ENCODE results near the gene PXN.
A peak's percentile ranks its signal among the peaks of the same experiment; 100 is the strongest.

Gene PXN

DNA sequence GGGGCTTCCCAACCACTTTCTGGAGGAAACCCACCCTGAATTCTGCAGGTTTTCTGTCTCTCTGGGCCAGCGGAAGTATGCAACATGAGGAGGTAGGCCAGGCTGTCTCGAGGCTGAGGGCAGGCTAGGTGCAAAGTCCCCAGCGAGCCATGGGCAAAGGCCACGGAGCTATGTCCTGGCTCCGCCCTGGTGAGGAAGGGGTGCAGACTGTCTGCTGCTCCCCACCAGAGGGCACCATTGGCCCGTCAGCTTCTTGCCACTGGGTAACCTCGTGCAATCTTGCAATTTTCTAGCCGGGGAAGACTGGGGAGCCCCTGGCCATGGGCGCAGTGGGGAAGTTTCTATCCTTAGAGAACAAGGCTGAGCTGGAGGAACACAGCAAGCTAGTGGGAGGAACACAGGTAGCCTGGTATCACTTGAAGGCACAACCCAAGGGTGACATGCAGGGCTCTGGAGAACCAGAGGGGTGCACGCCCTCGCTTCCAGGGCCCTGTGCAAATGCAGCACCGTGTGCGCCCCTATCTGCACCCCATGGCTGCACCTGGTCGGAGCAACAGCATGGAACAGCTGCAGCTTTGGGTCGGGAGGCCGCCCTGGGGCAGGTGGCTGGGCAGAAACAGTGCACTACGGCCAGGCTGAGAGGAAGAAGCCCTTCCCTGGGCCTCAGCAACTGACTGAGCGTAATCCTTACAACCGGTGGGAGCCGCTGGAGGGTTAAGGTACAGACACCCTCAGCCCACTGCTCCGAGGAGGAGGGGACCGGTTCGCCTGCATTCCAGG is 37.0 kb downstream of the PXN start:
- ChIA-PET CTCF (interaction anchor here (0.6 to 6.4 kb wide), 29 partner anchors 10 to 210 kb away, joined by 3 to 142 read pairs (median 4); partner anchors contain the start of genes PXN, RNU4-2, RPLP0 and SIRT4), POLR2A (ENCODE audit: low non-redundant PET) (interaction anchor here (0.6 to 5.1 kb wide), 6 partner anchors 27 to 63 kb away, joined by 3 to 64 read pairs (median 4); partner anchors contain the start of genes PXN, RNU4-2 and RPLP0)
- TF ChIP-seq, protein P1, sequence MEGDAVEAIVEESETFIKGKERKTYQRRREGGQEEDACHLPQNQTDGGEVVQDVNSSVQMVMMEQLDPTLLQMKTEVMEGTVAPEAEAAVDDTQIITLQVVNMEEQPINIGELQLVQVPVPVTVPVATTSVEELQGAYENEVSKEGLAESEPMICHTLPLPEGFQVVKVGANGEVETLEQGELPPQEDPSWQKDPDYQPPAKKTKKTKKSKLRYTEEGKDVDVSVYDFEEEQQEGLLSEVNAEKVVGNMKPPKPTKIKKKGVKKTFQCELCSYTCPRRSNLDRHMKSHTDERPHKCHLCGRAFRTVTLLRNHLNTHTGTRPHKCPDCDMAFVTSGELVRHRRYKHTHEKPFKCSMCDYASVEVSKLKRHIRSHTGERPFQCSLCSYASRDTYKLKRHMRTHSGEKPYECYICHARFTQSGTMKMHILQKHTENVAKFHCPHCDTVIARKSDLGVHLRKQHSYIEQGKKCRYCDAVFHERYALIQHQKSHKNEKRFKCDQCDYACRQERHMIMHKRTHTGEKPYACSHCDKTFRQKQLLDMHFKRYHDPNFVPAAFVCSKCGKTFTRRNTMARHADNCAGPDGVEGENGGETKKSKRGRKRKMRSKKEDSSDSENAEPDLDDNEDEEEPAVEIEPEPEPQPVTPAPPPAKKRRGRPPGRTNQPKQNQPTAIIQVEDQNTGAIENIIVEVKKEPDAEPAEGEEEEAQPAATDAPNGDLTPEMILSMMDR (conservative IDR thresholded peaks at IDR 0.05; ENCODE audit: low read depth): peak; percentile 95

DNA sequence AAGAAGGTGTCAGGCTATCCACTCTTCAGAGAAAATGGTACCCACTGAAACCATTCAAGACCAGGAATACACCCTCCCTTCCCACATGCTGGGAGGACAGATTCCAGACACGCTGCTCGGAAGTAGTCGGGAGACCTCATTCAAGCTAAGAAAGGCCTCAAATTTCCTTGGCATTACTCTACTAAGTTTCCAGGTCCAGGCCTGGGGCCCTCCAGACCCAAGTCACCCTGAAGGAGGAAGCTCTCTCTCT is 37.6 kb downstream of the PXN start:
- peak overlapping the region; percentile 100 for H3K27ac ChIP-seq
- POLR2A ChIA-PET (ENCODE audit: low non-redundant PET): interaction anchor here (0.6 to 5.1 kb wide), 4 partner anchors 27 to 63 kb away, joined by 3 to 64 read pairs (median 4); partner anchors contain the start of genes PXN, RNU4-2 and RPLP0
- CTCF ChIA-PET: interaction anchor here (0.6 to 6.4 kb wide), 25 partner anchors 9 to 210 kb away, joined by 3 to 142 read pairs (median 4); partner anchors contain the start of genes PXN, RNU4-2, RPLP0 and SIRT4
- TF ChIP-seq, protein P1 (conservative IDR thresholded peaks at IDR 0.05; ENCODE audit: low read depth): no peak
- no peak for DNase-seq (ENCODE audit: low spot score)

More for the DNA sequence above, 37.0 kb downstream of the PXN start:
- peak overlapping the region; percentile 100 for H3K27ac ChIP-seq
- DNase-seq (ENCODE audit: low spot score): peak; percentile 75

DNA sequence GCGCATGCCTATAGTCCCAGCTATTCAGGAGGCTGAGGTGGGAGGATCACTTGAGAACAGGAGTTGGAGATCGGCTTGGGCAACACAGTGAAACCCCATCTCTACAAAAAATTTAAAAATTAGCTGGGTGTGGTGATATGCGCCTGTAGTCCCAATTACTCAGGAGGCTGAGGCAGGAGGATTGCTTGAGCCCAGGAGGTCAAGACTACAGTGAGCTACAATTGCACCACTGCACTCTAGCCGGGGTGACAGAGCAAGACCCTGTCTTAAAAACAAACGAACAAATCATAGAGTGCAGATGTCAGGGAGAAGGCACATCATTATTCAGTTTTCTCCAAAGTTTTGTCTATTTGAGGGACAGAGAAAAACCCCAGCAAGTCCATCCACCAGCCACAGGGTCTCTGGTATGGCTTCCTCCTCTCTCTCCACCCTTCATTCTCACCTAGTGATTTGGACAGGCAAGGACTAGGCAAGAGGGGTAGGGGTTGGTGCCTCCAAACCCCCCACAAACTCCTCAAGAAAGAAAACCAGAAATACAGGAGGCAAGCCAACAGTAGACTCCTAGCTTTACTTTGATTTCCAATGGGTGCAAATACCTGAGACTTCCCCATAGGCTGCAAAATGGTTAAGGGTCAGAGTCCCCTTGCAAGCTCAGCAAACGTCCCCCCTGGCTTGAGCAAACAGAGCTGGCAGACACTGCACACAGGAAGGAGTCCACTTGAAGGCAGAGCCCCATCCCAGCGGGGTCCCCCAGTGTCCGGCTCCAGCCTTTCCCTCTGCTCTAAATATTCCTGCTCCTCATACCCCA is 38.1 kb downstream of the PXN start:
- TF ChIP-seq, protein P1 (conservative IDR thresholded peaks at IDR 0.05; ENCODE audit: low read depth): no peak
- DNase-seq (ENCODE audit: low spot score): no peak
- CTCF ChIA-PET: interaction anchor here (0.6 to 6.4 kb wide), 25 partner anchors 9 to 211 kb away, joined by 3 to 142 read pairs (median 4); partner anchors contain the start of genes PXN, RNU4-2, RPLP0 and SIRT4
- H3K27ac ChIP-seq: peak overlapping the region; percentile 100
- POLR2A ChIA-PET (ENCODE audit: low non-redundant PET): interaction anchor here (0.6 to 5.1 kb wide), 4 partner anchors 26 to 64 kb away, joined by 3 to 64 read pairs (median 4); partner anchors contain the start of genes PXN, RNU4-2 and RPLP0

DNA sequence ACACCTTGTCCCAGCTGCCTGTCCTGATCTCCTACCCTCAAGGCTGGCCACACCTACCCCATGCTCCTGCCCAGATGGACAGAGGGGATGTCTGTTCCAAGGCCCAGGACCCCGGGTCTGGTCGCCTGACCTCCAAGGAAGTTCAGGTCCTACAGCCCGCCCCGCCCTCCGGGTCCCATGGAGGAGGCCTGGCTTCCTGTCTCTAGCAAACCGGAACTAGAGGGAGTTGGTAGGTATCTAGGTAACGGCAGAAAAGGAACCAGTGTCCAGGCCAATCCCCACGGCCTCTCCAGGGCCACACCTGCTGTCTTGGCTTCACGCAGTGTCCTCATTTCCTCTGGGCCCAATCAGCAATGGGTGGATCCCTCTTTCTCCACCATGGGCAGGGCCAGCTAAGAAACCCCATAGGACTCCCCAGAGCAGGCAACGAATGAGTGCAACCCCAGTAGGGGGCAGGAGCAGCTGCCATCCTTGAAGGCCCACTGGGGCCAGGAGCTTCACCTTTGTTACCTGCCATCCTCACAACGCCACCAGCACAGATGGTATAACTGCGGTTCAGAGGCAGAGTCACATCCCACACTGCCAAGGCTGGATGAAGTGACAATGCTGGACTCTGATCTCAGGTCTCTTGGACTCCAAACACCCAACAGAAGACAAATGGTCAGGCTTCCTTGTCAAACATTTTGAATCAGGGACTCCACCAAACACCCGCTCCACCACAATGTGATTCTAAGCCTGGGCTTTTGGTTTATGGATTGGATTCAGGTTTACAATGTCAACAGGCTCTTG is 39.5 kb downstream of the PXN start:
- CTCF ChIA-PET: interaction anchor here (1.0 to 1.4 kb wide), 2 partner anchors 16 to 39 kb away, joined by 5 read pairs; partner anchors contain the start of gene PXN
- POLR2A ChIA-PET (ENCODE audit: low non-redundant PET): interaction anchor here (0.6 kb wide), 1 partner anchor 39 kb away, joined by 14 read pairs; no protein-coding TSS in a partner anchor
- no peak for DNase-seq (ENCODE audit: low spot score)
- TF ChIP-seq, protein P1 (conservative IDR thresholded peaks at IDR 0.05; ENCODE audit: low read depth): no peak
- H3K27ac ChIP-seq: peak overlapping the region; percentile 79

DNA sequence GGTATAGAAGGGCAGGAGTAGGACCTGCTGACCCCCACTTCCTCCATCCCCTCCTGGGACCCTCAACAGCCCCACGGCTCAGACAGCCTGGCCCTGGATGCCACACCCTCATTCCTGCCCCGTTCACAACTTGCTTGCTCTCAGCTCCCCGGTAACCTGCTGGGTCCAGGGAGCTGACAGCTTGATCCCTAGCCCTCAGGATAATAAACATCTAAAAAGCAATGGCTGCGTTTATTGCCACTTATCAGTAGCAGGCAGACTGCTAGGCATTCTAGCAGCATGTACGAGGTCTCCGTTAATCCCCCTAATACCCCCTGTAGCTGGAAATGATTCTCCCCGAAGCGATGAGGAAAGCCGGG is 40.4 kb downstream of the PXN start:
- TF ChIP-seq, protein P1 (conservative IDR thresholded peaks at IDR 0.05; ENCODE audit: low read depth): no peak
- POLR2A ChIA-PET (ENCODE audit: low non-redundant PET): no interaction called here
- CTCF ChIA-PET: interaction anchor here (1.4 kb wide), 1 partner anchor 40 kb away, joined by 5 read pairs; the partner anchor contains the start of gene PXN
- peak overlapping the region; percentile 79 for H3K27ac ChIP-seq
- no peak for DNase-seq (ENCODE audit: low spot score)

Measured in RWPE1 (cell line).